Measurements from ENCODE around the gene PAK5.

Gene PAK5

DNA sequence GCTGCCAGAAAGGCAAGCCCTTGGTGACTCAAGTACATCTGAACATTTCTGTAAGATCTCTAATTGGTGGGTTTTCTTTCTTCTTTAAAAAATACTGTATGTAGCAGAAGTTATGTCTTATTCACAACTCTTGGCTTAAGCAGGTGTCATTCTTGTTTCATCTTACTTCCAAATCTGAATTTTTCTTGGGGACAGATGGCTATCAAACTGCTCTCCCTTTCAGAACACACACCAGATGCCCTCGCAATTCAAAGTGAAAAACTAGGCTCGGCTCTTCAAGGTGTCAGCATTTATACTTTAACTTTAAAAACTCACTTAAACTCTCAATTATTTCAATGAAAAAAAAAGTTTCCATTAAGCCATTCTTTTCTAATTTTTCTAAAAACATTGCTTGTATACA lies 49.7 kb downstream of the PAK5 start:
- DNase-seq (ENCODE audit: low read depth): no peak

GRCh38 chr20:9775176-9775575 lies 63.7 kb downstream of the PAK5 start:
- no peak for DNase-seq (ENCODE audit: low read depth)

- no peak for DNase-seq (ENCODE audit: low read depth)
Measured at GRCh38 chr20:9769954-9770353, 68.9 kb downstream of the PAK5 start.

DNA sequence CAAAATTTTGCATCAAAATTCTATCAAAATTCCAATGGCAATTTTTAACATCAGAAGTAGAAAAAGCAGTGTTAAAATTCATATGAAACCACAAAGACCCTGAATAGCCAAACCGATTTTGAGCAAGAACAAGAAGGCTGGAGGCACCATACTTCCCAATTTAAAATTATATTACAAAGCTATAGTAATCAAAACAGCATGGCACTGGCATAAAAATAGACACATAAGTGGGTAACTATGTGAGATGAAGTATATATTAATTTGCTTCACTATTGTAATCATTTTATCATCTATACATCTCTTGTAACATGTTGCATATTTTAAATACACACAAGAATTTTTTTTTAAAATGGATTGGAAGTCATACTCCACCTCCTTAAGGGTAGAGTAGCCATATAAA lies 77.4 kb downstream of the PAK5 start:
- DNase-seq (ENCODE audit: low read depth): no peak

DNA sequence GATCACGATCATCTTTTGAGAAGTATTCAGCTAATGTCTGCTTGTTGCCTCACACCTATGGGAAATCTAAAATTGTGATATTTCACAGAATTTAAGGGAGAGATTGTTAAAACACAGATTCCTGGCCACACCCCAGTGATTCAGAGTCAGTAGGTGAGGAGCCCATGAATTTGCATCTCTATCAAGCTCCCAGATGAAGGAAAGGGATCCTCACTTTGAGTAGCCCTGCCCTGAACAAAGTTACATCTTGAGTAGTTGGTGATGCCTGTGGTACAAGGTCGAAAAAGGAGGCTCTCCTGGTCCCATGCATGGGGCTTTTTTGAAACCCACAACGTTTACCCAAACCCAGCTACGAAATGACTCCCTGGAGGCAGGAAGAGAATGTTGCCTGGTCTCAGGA lies 79.5 kb downstream of the PAK5 start:
- no peak for DNase-seq (ENCODE audit: low read depth)

DNA sequence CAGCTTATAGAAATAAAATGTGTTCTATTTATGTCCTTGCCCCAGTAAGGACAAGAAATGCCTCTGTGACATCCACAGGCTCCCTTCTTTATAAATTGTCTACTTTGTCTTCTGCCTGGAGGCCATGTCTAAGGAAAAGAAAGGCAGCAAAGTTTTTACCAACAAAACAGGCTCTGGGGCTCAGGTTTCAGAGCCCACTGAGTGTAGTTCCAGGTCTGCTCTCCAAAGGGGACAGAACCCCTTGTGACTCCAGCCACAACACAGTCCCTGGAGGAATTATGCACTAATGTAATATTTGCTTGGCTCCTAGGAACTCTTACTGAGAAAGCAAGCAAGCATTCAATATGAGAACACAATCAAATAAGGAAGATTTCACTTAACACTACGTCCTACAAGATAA lies 80.1 kb downstream of the PAK5 start:
- no peak for DNase-seq (ENCODE audit: low read depth)

GRCh38 chr20:9756660-9757059 lies 82.2 kb downstream of the PAK5 start:
- no peak for DNase-seq (ENCODE audit: low read depth)

GRCh38 chr20:9755301-9755700 lies 83.6 kb downstream of the PAK5 start:
- DNase-seq (ENCODE audit: low read depth): no peak

- no peak for DNase-seq (ENCODE audit: low read depth)
Measured at GRCh38 chr20:9744551-9744950, 94.3 kb downstream of the PAK5 start.

GRCh38 chr20:9743871-9744270 lies 95.0 kb downstream of the PAK5 start:
- DNase-seq (ENCODE audit: low read depth): no peak

DNA sequence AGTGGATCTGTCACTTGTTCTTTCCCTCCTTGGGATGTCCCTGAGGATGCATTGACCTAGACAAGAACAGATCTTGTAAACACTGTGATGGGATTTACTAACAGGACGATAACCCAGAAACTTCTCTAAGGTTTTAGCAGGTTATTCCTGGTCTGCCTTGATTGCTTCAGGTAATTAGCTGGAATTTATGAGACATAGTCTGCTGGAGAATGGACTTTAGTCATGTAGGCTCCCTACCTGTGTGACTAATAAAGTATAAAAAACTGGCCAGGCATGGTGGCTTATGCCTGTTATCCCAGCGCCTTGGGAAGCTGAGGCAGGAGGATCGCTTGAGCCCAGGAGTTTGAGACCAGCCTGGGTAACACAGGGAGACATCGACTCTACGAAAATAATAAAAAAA lies 96.1 kb downstream of the PAK5 start:
- DNase-seq (ENCODE audit: low read depth): no peak

DNA sequence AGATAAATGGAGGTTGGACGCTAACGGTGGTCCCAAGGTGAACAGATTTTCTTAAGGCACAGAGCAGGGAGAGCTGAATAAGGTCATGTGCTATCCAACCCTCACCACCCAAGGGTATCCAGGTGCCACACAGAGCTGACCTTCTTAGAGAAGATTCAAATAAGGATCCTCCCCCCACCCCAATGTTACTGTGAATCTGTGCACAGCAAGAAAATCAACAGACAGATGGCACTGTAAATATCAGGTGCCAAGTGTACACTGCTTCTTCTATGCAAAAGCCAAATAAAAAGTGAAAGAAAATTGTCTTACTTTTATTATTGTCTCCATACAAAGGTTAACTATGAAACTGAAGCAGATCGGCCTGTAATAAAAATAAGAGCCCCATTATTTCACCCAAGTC lies 96.9 kb downstream of the PAK5 start:
- no peak for DNase-seq (ENCODE audit: low read depth)

DNA sequence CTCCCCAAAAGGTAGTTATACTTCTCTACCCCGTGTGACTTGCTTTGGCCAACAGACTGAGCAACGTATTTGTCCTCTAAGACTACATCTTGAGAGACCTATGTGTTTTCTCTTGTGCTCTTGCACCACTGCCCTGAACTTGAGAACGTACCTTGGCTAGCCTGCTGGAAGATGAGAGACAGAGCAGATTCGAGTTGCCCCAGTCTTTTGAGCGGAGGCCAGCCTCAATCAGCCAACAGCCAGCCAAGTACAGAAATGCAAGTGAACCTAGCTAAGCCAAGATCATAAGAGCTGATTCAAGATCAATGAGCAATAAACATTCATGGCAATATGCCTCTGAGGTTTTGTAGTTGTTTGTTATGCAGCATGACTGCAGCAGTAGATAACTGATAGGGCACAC lies 98.4 kb downstream of the PAK5 start:
- no peak for DNase-seq (ENCODE audit: low read depth)

DNA sequence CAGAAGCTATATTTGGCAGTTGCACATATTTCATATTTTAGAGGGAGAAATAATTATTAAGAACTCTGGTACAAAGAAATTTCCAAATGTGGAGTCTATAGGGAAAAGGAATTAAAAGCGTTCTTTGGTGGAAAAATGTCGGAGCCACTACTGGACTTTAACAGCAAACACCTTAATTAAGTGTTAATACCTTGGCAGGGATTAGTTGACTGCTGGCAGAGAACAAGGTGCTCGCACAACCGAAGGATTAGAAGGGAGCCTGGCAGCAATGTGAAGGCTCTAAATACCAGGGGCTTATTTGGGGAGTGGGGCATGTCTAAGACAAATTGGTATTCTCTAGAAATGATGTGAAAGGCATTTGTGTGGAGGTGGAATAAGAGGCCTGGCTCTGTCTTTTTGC lies 98.9 kb downstream of the PAK5 start:
- no peak for DNase-seq (ENCODE audit: low read depth)

GRCh38 chr20:9736373-9736772 lies 102.5 kb downstream of the PAK5 start:
- DNase-seq (ENCODE audit: low read depth): no peak

GRCh38 chr20:9723501-9724202 lies 115.2 kb downstream of the PAK5 start:
- DNase-seq (ENCODE audit: low read depth): no peak

GRCh38 chr20:9711872-9712271 lies 127.0 kb downstream of the PAK5 start:
- no peak for DNase-seq (ENCODE audit: low read depth)

- no peak for DNase-seq (ENCODE audit: low read depth)
Measured at GRCh38 chr20:9710685-9711084, 128.2 kb downstream of the PAK5 start.

DNA sequence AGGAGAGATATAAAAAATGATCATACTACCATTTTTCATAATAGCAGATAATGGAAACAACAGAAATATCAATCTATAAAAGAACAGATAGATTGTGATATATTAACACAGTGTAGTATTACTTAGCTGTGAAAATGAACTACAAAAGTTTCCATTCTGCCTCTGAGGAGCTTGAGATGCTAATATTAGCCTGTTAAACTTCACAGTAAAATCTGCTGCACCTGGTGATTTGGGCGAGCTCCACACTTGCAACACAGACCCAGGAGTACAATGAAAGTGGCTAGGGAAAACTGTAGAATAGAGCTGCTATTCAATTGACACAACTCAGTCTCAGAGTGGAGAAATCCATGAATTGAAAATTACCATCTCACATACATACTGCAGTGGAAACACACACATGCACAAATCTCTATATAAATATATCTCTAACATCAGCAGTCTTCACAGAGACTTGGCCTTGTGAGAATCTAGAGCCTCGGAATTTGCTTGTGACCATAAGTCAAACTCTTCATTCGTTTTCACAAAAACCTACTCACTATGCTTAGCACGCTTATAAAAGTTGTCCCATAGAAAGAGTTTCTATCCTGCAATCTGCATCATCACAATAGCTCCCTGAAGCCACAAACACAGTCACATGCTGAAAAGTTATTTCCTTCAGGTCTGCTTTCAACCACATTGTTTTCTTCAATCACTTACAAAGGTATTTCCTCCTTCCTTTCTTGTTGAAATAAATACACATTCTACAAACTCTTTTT lies 133.0 kb downstream of the PAK5 start:
- DNase-seq (ENCODE audit: low read depth): no peak

- no peak for DNase-seq (ENCODE audit: low read depth)
Measured at GRCh38 chr20:9699181-9699580, 139.7 kb downstream of the PAK5 start.

GRCh38 chr20:9689041-9689440 lies 149.8 kb downstream of the PAK5 start:
- DNase-seq (ENCODE audit: low read depth): no peak

DNA sequence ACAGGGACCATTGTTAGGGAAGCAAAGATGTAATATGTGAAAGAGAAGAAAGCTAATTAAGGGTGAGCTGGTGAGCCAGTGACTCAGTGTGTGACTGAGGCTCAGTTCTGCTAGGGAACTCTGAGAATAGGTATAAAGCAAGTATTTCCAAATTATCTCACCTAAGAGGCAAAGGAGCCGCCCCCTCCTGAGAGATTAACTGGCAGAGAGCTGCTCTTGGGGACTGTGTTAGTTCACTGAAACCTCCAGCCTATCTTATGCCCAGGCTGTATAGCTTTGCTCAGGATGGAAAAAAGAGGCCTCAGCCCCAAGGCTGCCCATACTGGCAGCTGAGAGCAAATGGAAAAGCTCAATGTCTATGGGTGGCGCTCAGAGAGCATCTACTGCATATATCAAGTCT lies 152.0 kb downstream of the PAK5 start:
- no peak for DNase-seq (ENCODE audit: low read depth)

DNA sequence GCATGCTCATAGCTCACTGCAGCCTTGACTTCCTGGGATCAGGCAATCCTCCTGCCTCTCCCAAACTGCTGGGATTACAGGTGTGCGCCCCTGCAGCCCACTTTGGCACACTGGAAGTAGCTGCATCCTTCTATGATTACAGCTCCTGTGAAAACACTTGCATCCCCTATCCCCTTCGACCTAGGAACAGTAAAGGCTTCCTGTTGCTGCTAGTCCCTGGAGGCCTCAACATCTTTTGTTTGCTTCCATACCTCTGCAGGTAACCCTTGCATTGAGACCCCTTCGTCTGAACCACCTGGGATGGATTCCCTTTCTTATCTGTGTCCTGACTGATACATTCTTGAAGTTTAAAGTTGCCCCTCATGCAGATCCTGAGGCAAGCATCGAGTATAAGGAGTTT lies 152.4 kb downstream of the PAK5 start:
- no peak for DNase-seq (ENCODE audit: low read depth)

DNA sequence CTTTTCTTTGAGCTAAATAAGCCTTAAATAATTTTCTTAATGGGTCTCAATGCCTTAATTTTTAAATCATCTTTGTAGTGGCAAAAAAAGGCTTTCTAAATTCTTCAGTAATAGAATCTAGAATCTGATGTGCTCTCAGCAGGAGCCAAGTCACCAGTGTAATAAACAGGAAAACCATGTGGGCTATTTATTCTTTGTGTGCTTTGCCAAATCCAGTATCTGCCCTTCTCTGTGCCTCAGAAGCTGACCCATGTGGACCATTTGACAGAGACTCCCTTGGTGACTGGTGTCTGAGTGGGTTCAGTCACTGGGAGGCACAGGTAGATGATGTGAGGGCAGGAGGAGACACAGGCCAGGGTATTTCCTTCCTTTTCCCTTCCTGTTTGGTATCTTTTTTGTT lies 152.9 kb downstream of the PAK5 start:
- DNase-seq (ENCODE audit: low read depth): no peak

All from HS-27A (cell line).